Body of pancreas (tissue), 4 donors: ENCODE data around the gene CACNA1E. TPM values are rescaled to one million over a fixed set of nuclear protein-coding genes. Genes with fewer than 3 reads are reported as not detected.
A peak's percentile ranks its signal among the peaks of the same experiment; 100 is the strongest.

Experiments used
- ATAC-seq: fragments of 150-250 bp; one replicate; pipeline ENCODE4 v1.9.1; 2016
- DNase-seq, 4 donors: peaks; one replicate each; pipeline ENCODE4 v3.0.0-alpha.2; 2019
- H3K27ac ChIP-seq, 4 donors: fragments of 200-600 bp; sonication (generic); 1 replicate in 3 of 4; 2 replicates in 1 of 4; pipeline versions ENCODE4 v1.5.1 to v1.6.1; 2016 to 2019; ENCODE audit warnings: mild to moderate bottlenecking in 1 of 4, mixed read lengths in 1 of 4, moderate library complexity in 1 of 4
- H3K27me3 ChIP-seq, 2 donors: fragments of 200-600 bp; sonication (generic); one replicate each; pipeline ENCODE4 v1.6.0; 2016; ENCODE audit warnings: mild to moderate bottlenecking in 1 of 2
- H3K36me3 ChIP-seq, 2 donors: fragments of 200-600 bp; sonication (generic); replicated peaks in 1 of 2; 2 replicates each; pipeline ENCODE4 v1.5.1; 2016; ENCODE audit warnings: low read depth in 2 of 2; ENCODE audit not compliant: insufficient read depth in 1 of 2
- H3K4me1 ChIP-seq: fragments of 200-600 bp; sonication (generic); one replicate; pipeline ENCODE4 v1.6.0; 2016
- H3K4me3 ChIP-seq, 2 donors: fragments of 200-600 bp; sonication (generic); 1 replicate in 1 of 2; 2 replicates in 1 of 2; pipeline ENCODE4 v1.5.1; 2016 to 2019
- H3K9me3 ChIP-seq, 3 donors: fragments of 200-600 bp; sonication (generic); 1 replicate in 2 of 3; 2 replicates in 1 of 3; pipeline ENCODE4 v1.5.1; 2016
- POLR2A ChIP-seq, 3 donors: fragments of 450-650 bp; IDR thresholded peaks; one replicate each; pipeline ENCODE4 v1.6.1; 2016; ENCODE audit warnings: antibody characterized with exemption in 3 of 3, mild to moderate bottlenecking in 2 of 3
- WGBS, 2 donors: methylation state at CpG; one replicate each; pipeline ENCODE4 v1.1.5; 2017; 5-methylcytosine and 5-hydroxymethylcytosine counted together
- intact Hi-C: fragments of 100-400 bp; cut with DNase I; formaldehyde crosslinking; loops from one replicate; pipeline ENCODE4 v1.15.1; 2023
- total RNA-seq, 2 donors: library from RNA; depleted of rRNA; stranded (reverse); fragments of >200 nt; gene quantifications; one replicate each; pipeline ENCODE4 v1.1.0, GENCODE V29; 2016
- TF ChIP-seq, protein P1 (sequence below), 7 experiments: fragments of 450-650 bp in 4 of 7; fragments of 200-600 bp in 3 of 7; sonication (generic) in 3 of 7; IDR thresholded peaks; one replicate each; pipeline ENCODE4 v1.5.1; 2016 to 2019; ENCODE audit warnings: antibody characterized with exemption in 7 of 7

CACNA1E gene
- total RNA-seq, 2 donors from 2014 or later, result 1.0 TPM; not detected in 1

DNA sequence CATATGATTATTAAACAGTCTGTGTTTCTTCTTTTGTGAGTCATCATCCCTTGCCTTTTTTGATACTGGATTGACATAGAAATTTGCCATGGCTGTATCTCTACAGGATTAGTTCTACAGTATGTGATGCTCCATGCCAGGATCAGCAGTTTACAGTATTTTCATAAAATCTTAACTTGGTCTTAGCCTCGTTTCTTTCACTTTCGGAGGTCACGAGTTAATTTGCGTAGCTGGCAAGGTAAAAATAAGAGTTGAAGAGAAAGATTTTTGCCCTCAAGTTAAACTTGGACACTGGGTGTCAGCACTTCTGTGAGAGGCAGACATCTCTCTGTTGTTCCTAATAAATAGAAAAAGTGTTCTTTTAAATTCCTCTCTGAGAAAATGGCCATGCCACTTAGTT is 79.1 kb downstream of the CACNA1E start:
- no peaks in the 10 kb centered on the region for H3K27me3 ChIP-seq
- no peaks in the 10 kb centered on the region for H3K36me3 ChIP-seq
- no peak for ATAC-seq
- DNase-seq, result no peak
- H3K27ac ChIP-seq, result no peak overlapping the region
- H3K4me3 ChIP-seq, result no peak overlapping the region
- no peaks in the 10 kb centered on the region for H3K9me3 ChIP-seq
- 72 to 78% methylated on average over 4 of the region's 4 CpGs for WGBS, 2 donors
- H3K4me1 ChIP-seq, result no peaks in the 10 kb centered on the region
- intact Hi-C loops, result no loop called here
- TF ChIP-seq, protein P1, sequence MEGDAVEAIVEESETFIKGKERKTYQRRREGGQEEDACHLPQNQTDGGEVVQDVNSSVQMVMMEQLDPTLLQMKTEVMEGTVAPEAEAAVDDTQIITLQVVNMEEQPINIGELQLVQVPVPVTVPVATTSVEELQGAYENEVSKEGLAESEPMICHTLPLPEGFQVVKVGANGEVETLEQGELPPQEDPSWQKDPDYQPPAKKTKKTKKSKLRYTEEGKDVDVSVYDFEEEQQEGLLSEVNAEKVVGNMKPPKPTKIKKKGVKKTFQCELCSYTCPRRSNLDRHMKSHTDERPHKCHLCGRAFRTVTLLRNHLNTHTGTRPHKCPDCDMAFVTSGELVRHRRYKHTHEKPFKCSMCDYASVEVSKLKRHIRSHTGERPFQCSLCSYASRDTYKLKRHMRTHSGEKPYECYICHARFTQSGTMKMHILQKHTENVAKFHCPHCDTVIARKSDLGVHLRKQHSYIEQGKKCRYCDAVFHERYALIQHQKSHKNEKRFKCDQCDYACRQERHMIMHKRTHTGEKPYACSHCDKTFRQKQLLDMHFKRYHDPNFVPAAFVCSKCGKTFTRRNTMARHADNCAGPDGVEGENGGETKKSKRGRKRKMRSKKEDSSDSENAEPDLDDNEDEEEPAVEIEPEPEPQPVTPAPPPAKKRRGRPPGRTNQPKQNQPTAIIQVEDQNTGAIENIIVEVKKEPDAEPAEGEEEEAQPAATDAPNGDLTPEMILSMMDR (IDR thresholded peaks at IDR 0.05), result no peak
- TF ChIP-seq POLR2A (IDR thresholded peaks at IDR 0.05), result no peak

DNA sequence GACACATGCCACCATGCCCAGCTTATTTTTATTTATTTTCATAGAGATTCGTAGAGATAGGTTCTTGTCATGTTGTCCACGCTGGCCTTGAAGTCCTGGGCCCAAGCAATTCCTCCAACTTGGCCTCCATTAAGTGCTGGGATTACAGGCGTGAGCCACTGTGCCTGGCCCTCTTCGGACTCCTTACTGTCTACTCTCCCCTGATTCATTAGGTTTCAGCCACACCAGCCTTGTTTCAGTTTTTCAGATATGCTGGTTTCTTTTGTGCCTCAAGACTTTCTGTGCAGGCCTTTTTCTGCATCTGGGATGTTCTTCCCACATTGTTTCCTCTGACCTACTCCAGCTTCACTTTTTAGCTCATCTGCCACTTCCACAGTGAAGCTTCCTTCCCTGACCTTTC is 85.4 kb downstream of the CACNA1E start:
- whole genome bisulfite sequencing, 2 donors, result 69 to 76% methylated on average over 4 of the region's 4 CpGs
- TF ChIP-seq, protein P1 (IDR thresholded peaks at IDR 0.05), result no peak
- no peak for TF ChIP-seq POLR2A (IDR thresholded peaks at IDR 0.05)
- intact Hi-C loops, result no loop called here
- no peaks in the 10 kb centered on the region for H3K9me3 ChIP-seq
- no peaks in the 10 kb centered on the region for H3K4me1 ChIP-seq
- no peak overlapping the region for H3K27ac ChIP-seq
- no peak overlapping the region for H3K4me3 ChIP-seq
- H3K27me3 ChIP-seq, result no peaks in the 10 kb centered on the region
- H3K36me3 ChIP-seq, result no peaks in the 10 kb centered on the region
- no peak for DNase-seq
- no peak for ATAC-seq

DNA sequence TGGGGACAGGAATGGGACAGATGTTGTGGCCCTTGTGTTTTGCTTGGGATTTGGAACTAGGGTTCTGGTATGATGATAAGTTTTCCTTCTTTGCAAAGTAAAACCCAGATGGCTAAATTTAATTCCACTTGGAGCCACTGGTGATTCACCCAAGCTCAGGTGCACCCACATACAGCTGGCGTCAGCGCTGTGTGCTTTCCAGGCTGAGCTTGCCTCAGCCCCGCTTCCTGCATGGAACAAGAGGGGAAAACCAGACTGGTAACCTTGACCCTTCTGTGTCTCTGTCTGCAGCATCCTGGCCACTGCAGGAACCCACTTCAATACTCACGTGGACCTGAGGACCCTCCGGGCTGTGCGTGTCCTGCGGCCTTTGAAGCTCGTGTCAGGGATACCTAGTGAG is 94.2 kb downstream of the CACNA1E start:
- DNase-seq (no peak), ATAC-seq (no peak)
- Histone ChIP-seq H3K9me3 (no peaks in the 10 kb centered on the region), H3K27ac (no peak overlapping the region), H3K36me3 (no peaks in the 10 kb centered on the region), H3K4me3 (no peak overlapping the region), H3K4me1 (no peaks in the 10 kb centered on the region), H3K27me3 (no peaks in the 10 kb centered on the region)
- 79 to 80% methylated on average over 7 to 8 of the region's 8 CpGs for WGBS, 2 donors
- intact Hi-C loops, result no loop called here
- no peak for TF ChIP-seq POLR2A (IDR thresholded peaks at IDR 0.05)
- TF ChIP-seq, protein P1 (IDR thresholded peaks at IDR 0.05), result no peak

DNA sequence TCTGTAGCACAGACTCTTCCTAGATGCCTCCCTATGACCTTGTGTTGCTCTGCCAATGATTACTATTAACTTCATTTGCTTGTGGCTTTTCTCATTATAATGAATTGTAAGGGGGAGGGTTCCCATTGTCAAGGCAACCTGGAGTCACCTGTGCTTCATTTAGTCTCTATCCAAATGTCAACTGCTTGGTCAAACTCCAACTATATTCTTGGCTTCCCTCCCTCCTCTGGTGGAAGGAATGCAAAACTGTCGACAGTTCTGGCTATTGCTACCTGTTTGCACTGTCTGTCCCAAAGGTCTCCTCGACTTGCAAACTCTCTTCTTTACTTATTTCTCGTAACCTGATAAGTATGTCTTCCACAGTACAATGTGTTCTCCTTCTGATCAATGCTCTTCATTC is 100.3 kb downstream of the CACNA1E start:
- ATAC-seq, result peak; percentile 53
- TF ChIP-seq, protein P1 (IDR thresholded peaks at IDR 0.05), result peak; percentile 6 to 76 (median 68)
- no peak for TF ChIP-seq POLR2A (IDR thresholded peaks at IDR 0.05)
- Histone ChIP-seq H3K27me3 (no peaks in the 10 kb centered on the region), H3K36me3 (no peaks in the 10 kb centered on the region), H3K9me3 (no peaks in the 10 kb centered on the region), H3K4me3 (no peak overlapping the region), H3K4me1 (no peaks in the 10 kb centered on the region), H3K27ac (no peak overlapping the region)
- peak; percentile 36 to 48 (median 40) for DNase-seq
- intact Hi-C loops, result no loop called here
- 6 to 15% methylated on average over 3 of the region's 3 CpGs for WGBS, 2 donors

DNA sequence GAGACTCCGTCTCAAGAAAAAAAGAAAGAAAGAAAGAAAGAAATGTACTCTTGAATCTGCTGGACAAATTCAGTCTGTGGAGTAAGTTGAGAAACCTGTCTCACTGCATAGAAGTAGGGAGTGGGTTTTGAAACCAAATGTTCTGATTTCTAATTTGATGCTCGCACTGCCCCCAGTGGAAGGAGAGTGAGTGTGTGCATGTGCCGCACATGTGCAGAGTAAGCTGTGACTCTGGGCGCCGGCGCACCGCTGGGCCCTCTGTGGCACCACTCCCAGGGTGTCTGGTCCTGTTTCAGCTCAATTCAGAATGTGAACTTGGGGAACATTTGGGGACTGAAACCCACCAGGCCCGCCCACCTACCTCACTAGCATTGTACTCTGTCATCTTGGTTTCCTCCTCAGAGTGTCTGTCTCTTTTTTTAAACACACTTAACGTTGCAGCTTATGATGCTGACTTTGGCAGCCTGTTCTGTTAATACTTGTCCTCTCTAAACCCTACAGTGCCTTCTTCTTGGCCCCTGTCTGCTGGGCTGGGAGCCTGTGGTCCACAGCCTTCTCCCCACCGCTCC is 104.6 kb downstream of the CACNA1E start:
- DNase-seq (no peak), ATAC-seq (no peak)
- Histone ChIP-seq H3K9me3 (no peaks in the 10 kb centered on the region), H3K27me3 (no peaks in the 10 kb centered on the region), H3K36me3 (no peaks in the 10 kb centered on the region), H3K4me1 (no peaks in the 10 kb centered on the region), H3K27ac (no peak overlapping the region), H3K4me3 (no peak overlapping the region)
- intact Hi-C loops, result no loop called here
- 78 to 82% methylated on average over 10 of the region's 10 CpGs for WGBS, 2 donors
- TF ChIP-seq, protein P1 (IDR thresholded peaks at IDR 0.05), result no peak
- TF ChIP-seq POLR2A (IDR thresholded peaks at IDR 0.05), result no peak
